Inflammatory macrophage treated with lipopolysaccharide for 4 hours (primary cell): ENCODE measurements around the gene TMBIM4.

ENCODE experiments used
- DNase-seq: peaks from one replicate; pipeline ENCODE4 v3.0.0-alpha.2; 2020

The TMBIM4 gene

DNA sequence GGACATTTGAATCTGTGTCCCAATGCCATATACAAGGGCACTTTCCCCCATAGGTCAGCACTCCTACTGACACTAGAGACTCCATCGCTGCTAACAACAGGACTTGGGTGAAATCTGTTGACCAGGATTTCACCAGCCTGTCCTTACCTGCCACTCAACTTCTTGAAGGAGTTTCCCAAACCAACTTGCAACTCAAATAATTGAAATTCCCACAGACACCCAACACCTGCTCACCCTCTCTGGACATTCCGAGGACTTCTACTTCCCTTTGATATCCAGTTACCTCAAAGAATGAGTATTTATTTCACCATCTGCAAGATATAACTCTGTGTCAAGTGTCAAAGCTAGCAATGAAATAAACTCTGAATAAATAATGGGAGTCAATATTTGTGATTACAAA, 83.8 kb downstream of the TMBIM4 start:
- DNase-seq, result no peak
